Pons (tissue), 1 donor: Measurements from ENCODE around the gene ADCY3.
A peak's percentile ranks its signal among the peaks of the same experiment; 100 is the strongest.
"Not testable (repeated sequence)": the region's sequence is repeated elsewhere in the genome, so short reads cannot be mapped to it uniquely, and the experiment has no call there.

Experiments
- DNase-seq: peaks from one replicate; pipeline ENCODE4 v3.0.0-alpha.2; 2016; ENCODE audit warnings: low spot score

The ADCY3 gene

DNA sequence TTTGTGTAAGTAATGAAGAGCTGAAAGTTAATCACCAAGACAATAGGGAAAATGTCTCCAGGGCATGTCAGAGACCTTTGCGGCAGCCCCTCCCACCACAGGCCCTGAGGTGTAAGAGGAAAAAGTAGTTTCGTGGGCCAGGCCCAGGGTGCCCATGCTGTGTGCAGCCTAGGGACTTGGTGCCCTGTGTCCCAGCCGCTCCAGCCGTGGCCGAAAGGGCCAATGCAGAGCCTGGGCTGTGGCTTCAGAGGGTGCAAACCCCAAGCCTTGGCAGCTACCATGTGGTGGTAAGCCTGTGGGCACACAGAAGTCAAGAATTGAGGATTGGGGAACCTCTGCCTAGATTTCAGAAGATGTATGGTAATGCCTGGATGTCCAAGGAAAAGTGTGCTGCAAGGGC is 74.3 kb downstream of the ADCY3 start:
- no peak for DNase-seq

DNA sequence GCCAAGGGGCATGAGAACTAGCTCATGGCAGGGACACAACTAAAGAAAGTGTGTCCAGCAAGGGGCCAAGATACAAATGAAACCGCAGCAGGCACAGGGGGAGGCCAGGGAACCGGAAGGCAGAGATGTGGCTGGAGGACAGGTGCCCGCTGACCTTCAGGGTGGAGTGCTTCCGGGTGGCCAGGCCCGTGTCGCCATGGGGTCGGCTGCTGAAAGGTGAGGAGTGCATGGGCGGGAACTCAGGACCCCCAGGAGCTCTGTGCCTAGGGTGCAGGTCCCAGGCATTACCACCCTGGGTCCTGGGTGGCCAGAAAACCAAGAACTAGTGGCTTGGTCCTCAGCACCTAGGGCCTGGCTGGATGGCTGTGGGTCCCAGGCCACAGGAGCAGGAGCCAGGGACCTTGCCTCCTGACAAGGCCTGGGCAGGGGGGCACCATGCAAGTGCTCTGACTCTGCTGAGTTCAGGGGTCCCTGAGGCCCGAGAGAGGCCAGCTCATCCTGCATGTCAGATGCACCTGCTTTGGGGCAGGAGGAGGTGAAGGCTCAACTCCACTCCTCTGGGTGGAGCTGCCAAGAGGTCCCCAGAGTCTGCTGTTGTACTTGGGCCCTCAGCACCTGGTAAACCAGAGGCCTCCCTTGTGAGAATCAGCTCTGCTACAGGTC is 75.9 kb downstream of the ADCY3 start:
- DNase-seq: no peak

DNA sequence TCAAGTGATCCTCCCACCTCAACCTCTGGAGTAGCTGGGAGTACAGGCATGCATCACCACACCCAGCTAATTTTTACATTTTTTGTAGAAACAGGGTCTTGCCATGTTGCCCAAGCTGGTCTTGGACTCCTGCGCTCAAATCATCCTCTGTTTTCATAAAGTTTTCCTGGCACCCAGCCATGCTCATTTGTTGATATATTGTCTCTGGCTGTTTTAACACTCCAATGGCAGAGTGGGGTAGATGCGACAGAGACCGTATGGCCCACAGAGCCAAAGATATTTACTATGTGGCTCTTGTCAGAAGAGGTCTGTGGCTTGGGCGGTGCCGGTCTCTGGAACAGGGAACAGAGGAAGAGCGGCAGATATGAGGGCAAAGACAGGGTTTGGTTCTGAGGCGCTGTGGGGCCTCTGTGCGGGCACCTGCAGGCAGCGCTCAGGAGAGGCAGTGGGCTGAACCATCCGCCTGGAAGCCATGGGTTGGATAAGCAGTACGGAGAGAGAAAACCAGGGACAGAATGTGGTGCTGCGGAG is 76.6 kb downstream of the ADCY3 start:
- DNase-seq: no peak

DNA sequence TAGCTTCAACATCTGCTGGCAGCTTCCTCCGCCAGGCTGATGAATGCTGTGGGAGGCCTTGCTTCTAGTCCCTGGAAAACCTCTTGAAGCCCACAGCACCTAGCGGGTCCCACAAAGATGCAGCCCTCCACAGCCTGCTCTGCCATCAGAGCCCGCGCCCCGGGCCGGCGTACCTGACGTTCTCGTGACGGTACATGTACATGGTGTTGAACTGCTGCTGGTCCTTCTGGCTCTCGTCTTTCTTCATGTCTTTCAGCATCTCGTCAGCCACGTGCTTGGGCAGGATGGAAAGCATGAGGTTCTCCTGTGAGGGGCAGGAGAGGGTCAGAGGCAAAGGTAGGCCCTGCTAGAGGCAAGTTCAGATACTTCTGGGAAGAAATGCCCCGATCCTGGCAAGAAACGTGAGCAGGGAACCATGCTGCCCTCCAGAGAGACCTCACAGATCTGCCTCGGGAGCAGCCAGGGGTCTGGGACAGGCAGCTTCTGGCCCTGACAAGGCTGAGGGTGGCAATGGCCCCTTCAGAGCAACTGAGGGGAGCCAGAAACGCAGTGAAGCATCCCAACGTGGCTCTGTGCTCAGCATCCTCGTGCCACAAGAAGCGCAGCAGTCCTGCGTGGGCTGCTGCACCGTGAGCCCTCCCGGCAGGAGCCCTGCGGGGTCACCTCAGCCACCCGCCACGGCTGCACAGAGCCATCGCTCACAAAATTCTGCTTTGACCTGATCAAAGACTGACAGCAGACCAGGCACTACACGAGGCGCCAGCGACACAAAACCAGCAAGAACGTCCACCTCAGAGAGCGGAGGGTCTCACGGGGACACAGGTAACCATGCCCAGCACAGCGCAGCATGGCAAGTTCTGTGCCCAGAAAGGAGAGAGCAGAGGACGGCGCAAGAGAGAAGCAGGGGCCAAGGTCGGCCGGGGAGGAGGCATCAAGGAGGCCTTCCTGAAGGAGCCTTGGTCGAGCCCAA is 77.7 kb downstream of the ADCY3 start:
- DNase-seq: no peak

- peak; percentile 41 for DNase-seq
These were observed 78.8 kb downstream of the ADCY3 start for GRCh38 chr2:24840962-24841945.

GRCh38 chr2:24840164-24840869 is 79.7 kb downstream of the ADCY3 start:
- no peak for DNase-seq

DNA sequence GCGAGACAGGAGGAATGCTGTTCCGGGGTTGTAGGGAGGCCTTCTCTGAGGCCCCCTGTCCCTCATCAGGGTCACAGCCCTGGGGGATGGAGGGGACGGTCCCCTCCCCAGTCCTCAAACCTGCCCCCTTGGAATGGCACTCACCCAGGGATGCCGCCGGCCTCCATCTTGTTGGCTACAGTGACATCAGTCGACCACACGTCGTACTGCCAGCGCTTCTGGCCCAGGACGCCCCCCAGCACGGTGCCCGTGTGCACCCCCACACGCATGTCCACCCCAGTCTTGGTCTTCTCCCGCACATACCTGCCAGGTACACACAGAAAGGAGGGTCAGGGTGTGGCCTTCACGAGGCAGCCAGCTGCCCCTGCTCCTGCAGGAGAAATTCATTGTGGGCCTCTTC is 80.3 kb downstream of the ADCY3 start:
- DNase-seq: no peak

- DNase-seq: no peak
These were observed 81.5 kb downstream of the ADCY3 start for GRCh38 chr2:24838541-24838940.

GRCh38 chr2:24837996-24838513 is 82.0 kb downstream of the ADCY3 start:
- no peak for DNase-seq

GRCh38 chr2:24836706-24837105 is 83.3 kb downstream of the ADCY3 start:
- DNase-seq: no peak

GRCh38 chr2:24836206-24836605 is 83.8 kb downstream of the ADCY3 start:
- no peak for DNase-seq

DNA sequence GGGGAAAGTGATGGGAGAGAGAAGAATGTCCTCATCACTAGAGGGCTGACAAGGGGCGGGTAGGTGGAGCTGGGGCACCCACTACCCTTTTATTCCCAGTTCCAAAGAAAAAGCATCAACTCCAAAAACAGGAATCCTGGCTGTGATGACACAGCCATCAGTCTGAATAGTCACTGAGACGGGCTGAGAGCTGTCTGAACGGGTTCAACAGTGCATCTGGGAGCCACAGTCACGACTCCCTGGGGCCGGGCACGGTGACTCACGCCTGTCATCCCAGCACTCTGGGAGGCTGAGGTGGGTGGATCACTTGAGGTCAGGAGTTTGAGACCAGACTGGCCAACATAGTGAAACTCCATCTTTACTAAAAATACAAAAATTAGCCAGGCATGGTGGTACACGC is 84.6 kb downstream of the ADCY3 start:
- not testable (repeated sequence) for DNase-seq

GRCh38 chr2:24834733-24835395 is 85.2 kb downstream of the ADCY3 start:
- no peak for DNase-seq

DNA sequence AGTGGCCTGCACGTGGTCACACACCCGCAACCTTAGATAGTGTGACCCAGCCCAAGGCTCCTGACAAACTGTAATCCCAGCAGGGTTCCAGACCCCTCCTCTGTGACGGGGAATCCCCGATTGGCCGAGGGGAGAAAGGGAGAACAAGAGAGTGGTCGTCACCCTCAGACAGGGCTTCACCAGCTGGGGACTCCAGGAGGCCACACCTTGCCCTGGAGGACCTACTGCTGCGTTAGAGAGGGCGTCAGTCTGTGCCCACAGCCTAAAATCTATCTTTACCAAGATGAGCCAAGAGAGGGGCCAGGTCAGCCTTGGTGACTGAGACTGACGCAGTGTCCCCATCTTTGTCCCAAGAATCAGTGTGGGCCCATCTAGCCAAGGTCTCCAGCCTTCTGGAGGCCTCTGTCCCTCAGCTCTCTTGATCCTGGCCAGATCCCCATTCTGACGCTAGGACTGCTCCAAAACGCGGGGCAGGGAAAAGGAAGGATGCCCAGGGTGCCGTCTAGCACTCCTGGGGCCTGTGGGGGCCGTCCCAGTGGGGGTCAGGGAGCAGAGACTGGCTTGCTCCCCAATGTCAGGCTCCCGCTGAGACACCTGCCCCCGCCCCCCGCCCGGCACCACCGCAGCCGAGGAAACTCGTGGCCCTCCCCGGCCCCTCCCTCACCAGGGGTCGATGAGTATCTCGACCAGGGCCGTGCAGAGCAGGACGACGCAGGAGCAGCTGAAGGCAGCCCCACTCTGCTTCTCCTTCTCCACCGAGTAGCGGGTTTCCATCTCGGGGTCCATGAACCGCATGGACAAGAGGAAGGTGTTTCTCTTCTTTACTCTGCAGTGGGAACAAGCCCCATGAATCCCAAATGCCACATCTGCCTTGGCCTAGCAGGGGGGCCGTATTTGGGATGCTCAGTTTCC is 86.0 kb downstream of the ADCY3 start:
- no peak for DNase-seq

- no peak for DNase-seq
These were observed 86.9 kb downstream of the ADCY3 start for GRCh38 chr2:24832931-24833701.

- no peak for DNase-seq
These were observed 87.5 kb downstream of the ADCY3 start for GRCh38 chr2:24832521-24832920.

DNA sequence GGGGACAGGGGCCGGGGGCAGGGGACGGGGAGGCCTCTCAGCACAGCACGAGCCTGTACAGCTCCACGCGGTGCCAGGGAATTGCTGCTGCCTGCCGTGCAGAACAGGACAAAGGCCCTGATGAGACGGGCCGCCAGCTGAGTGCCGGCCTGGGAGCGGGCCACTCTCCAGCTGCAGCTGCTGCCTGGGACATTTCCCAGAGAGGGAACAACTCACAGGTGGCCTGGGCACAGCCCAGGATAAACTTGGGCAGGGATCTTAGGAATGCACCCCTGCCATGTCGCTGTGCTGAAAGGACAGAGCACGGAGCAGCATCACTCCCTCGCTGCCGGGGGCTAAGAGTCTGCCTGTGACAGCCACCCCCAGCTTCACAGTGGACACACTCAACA is 88.0 kb downstream of the ADCY3 start:
- DNase-seq: peak; percentile 88
